GM23248 (cell line): ENCODE results near the gene AHSG. TPM values are rescaled to one million over a fixed set of nuclear protein-coding genes. Genes with fewer than 3 reads are reported as not detected.

Source experiments
- DNase-seq: peaks from one replicate; pipeline ENCODE4 v3.0.0-alpha.2; 2015
- H2AFZ ChIP-seq: fragments of 200-600 bp; sonication (generic); 2 replicates; pipeline ENCODE4 v1.6.1; 2016; ENCODE audit warnings: antibody characterized with exemption
- H3F3A ChIP-seq: fragments of 200-600 bp; sonication (generic); 2 replicates; pipeline ENCODE4 v1.6.1; 2016; ENCODE audit warnings: mild to moderate bottlenecking, antibody characterized with exemption, mixed run types; ENCODE audit not compliant: insufficient read depth
- H3K27ac ChIP-seq: fragments of 200-600 bp; sonication (generic); 2 replicates; pipeline ENCODE4 v1.5.1; 2016; ENCODE audit warnings: mild to moderate bottlenecking
- H3K27me3 ChIP-seq: fragments of 200-600 bp; sonication (generic); replicated peaks from 2 replicates; pipeline ENCODE4 v1.6.1; 2016; ENCODE audit warnings: mild to moderate bottlenecking; ENCODE audit not compliant: insufficient read depth
- H3K36me3 ChIP-seq: fragments of 200-600 bp; sonication (generic); 2 replicates; pipeline ENCODE4 v1.6.1; 2016; ENCODE audit warnings: low read depth, mild to moderate bottlenecking
- H3K4me1 ChIP-seq: fragments of 200-600 bp; sonication (generic); 2 replicates; pipeline ENCODE4 v1.6.1; 2016; ENCODE audit warnings: mild to moderate bottlenecking; ENCODE audit not compliant: insufficient read depth
- H3K4me2 ChIP-seq: fragments of 200-600 bp; sonication (generic); one replicate; pipeline ENCODE4 v1.6.1; 2016; ENCODE audit warnings: mild to moderate bottlenecking; ENCODE audit not compliant: unreplicated experiment
- H3K4me3 ChIP-seq: fragments of 200-600 bp; sonication (generic); 2 replicates; pipeline ENCODE4 v1.5.1; 2016; ENCODE audit warnings: mild to moderate bottlenecking
- H3K79me2 ChIP-seq: fragments of 200-600 bp; sonication (generic); 2 replicates; pipeline ENCODE4 v1.6.1; 2016; ENCODE audit warnings: mild to moderate bottlenecking; ENCODE audit not compliant: insufficient read depth
- H3K9ac ChIP-seq: fragments of 200-600 bp; sonication (generic); 2 replicates; pipeline ENCODE4 v1.6.1; 2016; ENCODE audit warnings: mild to moderate bottlenecking
- H3K9me2 ChIP-seq: fragments of 200-600 bp; sonication (generic); 2 replicates; pipeline ENCODE4 v1.6.1; 2016; ENCODE audit warnings: mixed run types, mild to moderate bottlenecking, moderate library complexity; ENCODE audit not compliant: insufficient read depth
- H3K9me3 ChIP-seq: fragments of 200-600 bp; sonication (generic); one replicate; pipeline ENCODE4 v1.6.1; 2017; ENCODE audit warnings: low read depth
- H4K20me1 ChIP-seq: fragments of 200-600 bp; sonication (generic); 2 replicates; pipeline ENCODE4 v1.6.0; 2016; ENCODE audit not compliant: insufficient read depth
- EZH2 ChIP-seq: fragments of 200-600 bp; sonication (generic); IDR thresholded peaks from 2 replicates; pipeline ENCODE4 v1.6.1; 2018; ENCODE audit warnings: antibody characterized with exemption, mild to moderate bottlenecking; ENCODE audit not compliant: insufficient read depth, poor library complexity, severe bottlenecking
- EZH2phosphoT487 ChIP-seq: fragments of 200-600 bp; sonication (generic); IDR thresholded peaks from 2 replicates; pipeline ENCODE4 v1.6.1; 2018; ENCODE audit warnings: antibody characterized with exemption, moderate library complexity, mild to moderate bottlenecking, low read depth; ENCODE audit not compliant: insufficient read depth
- WGBS, 2 experiments: methylation state at CpG; one replicate each; pipeline ENCODE4 v1.1.6; 2015 to 2017; ENCODE audit warnings: low lambda C conversion rate in 2 of 2, low coverage in 1 of 2; ENCODE audit errors: missing lambda C conversion rate in 2 of 2; 5-methylcytosine and 5-hydroxymethylcytosine counted together
- in situ Hi-C: fragments of 300-500 bp; cut with MboI; formaldehyde crosslinking; loops from 2 replicates; pipeline ENCODE4 v1.15.0; 2020
- polyA plus RNA-seq: library from polyadenylated mRNA; unstranded; fragments of >200 nt; fragmentation: Nextera tagmentation; extraction: Ambion mirVana; gene quantifications from 2 replicates; pipeline ENCODE4 v1.2.1, GENCODE V29; 2016
- total RNA-seq: library from RNA; depleted of rRNA; stranded (reverse); fragments of >200 nt; shearing (Covaris generic); gene quantifications from 2 replicates; pipeline ENCODE4 v1.2.3, GENCODE V29; 2014

The AHSG gene
- total and polyA plus RNA-seq, 2 experiments from 2014 or later, result not detected

DNA sequence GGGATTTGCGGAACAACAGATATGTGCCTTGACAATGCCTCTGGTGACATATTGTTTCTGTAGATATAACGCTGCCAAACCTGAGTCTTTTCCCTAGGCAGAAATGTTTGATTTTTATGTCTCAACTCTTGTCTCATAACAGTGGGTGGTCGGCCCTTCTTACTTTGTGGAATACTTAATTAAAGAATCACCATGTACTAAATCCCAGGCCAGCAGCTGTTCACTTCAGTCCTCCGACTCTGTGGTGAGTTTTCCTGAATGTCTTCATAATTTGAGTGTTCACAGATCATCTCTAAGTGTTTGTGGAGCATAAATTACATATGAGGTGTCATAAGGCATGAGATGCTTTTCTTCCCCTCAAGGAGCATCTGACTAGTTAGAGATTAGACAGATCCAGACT, 33.2 kb downstream of the AHSG start:
- H4K20me1 ChIP-seq, result no peaks in the 10 kb centered on the region
- no peak overlapping the region for H3K9ac ChIP-seq
- H3F3A ChIP-seq, result no peaks in the 10 kb centered on the region
- no peak overlapping the region for H3K4me3 ChIP-seq
- in situ Hi-C loops, result no loop called here
- DNase-seq, result no peak
- H3K4me1 ChIP-seq, result no peaks in the 10 kb centered on the region
- no peak overlapping the region for H2AFZ ChIP-seq
- H3K4me2 ChIP-seq, result no peak overlapping the region
- H3K9me2 ChIP-seq, result no peaks in the 10 kb centered on the region
- no peaks in the 10 kb centered on the region for H3K79me2 ChIP-seq
- no peak overlapping the region for H3K27ac ChIP-seq
- 43 to 48% methylated on average over 4 of the region's 4 CpGs for WGBS, 2 experiments
- H3K36me3 ChIP-seq, result no peaks in the 10 kb centered on the region
- TF ChIP-seq EZH2phosphoT487 (no peak), EZH2 (no peak)
- peaks cover 50% of the 10 kb centered on the region for H3K27me3 ChIP-seq
- H3K9me3 ChIP-seq, result no peaks in the 10 kb centered on the region

GRCh38 chr3:186646841-186647240, 34.0 kb downstream of the AHSG start:
- Histone ChIP-seq H3K4me1 (no peaks in the 10 kb centered on the region), H3K9me3 (no peaks in the 10 kb centered on the region), H2AFZ (no peak overlapping the region), H3K27me3 (peaks cover 51% of the 10 kb centered on the region), H3K27ac (no peak overlapping the region), H3K4me2 (no peak overlapping the region), H3K4me3 (no peak overlapping the region), H3F3A (no peaks in the 10 kb centered on the region), H3K79me2 (no peaks in the 10 kb centered on the region), H3K9ac (no peak overlapping the region), H3K36me3 (no peaks in the 10 kb centered on the region), H4K20me1 (no peaks in the 10 kb centered on the region), H3K9me2 (no peaks in the 10 kb centered on the region)
- no peak for DNase-seq
- TF ChIP-seq EZH2 (no peak), EZH2phosphoT487 (no peak)
- in situ Hi-C loops, result no loop called here
- WGBS, 2 experiments, result 21 to 27% methylated on average over 1 of the region's 1 CpG

- WGBS, 2 experiments, result 0% methylated on average over 1 of the region's 1 CpG
- H3K79me2 ChIP-seq, result no peaks in the 10 kb centered on the region
- no peaks in the 10 kb centered on the region for H4K20me1 ChIP-seq
- DNase-seq, result no peak
- H3K9me2 ChIP-seq, result no peaks in the 10 kb centered on the region
- TF ChIP-seq EZH2 (no peak), EZH2phosphoT487 (no peak)
- H3K9ac ChIP-seq, result no peak overlapping the region
- no peaks in the 10 kb centered on the region for H3K9me3 ChIP-seq
- H3K27ac ChIP-seq, result no peak overlapping the region
- no peaks in the 10 kb centered on the region for H3F3A ChIP-seq
- H3K27me3 ChIP-seq, result peaks cover 36% of the 10 kb centered on the region
- H3K4me3 ChIP-seq, result no peak overlapping the region
- H2AFZ ChIP-seq, result no peak overlapping the region
- H3K4me1 ChIP-seq, result no peaks in the 10 kb centered on the region
- no peak overlapping the region for H3K4me2 ChIP-seq
- in situ Hi-C loops, result no loop called here
- H3K36me3 ChIP-seq, result no peaks in the 10 kb centered on the region
These were observed 36.0 kb downstream of the AHSG start for GRCh38 chr3:186648851-186649250.

DNA sequence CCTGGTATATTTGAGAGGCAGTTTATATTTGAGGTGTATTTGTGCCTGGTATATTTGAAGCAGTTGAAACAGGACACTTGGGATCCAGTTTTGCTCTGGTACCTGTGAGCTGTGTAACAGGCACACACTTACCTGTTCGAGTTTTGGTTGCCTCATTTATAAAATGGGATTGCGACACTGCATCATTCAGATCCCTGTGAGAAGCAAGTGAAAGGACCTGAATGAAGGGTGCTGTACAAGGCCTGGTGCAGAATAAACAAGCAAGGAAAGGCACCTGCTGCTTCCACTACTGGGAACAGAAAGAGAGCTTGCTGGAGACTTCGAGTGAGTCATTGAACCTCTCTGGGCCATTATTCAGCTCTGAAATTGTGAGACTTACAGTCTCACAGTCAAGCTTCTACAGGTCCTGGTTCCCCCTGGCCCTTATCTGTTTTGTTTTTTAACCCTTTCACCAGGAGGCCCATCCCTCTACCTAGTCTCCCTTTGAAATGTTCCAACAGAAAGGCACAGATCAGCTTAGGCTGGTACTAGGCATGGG, 38.9 kb downstream of the AHSG start:
- no peak for DNase-seq
- no peak overlapping the region for H3K9ac ChIP-seq
- in situ Hi-C loops, result no loop called here
- H3K4me2 ChIP-seq, result no peak overlapping the region
- no peak overlapping the region for H3K4me3 ChIP-seq
- no peaks in the 10 kb centered on the region for H3K9me3 ChIP-seq
- H2AFZ ChIP-seq, result no peak overlapping the region
- no peak overlapping the region for H3K27ac ChIP-seq
- H3K36me3 ChIP-seq, result no peaks in the 10 kb centered on the region
- no peak for TF ChIP-seq EZH2
- TF ChIP-seq EZH2phosphoT487, result no peak
- no peaks in the 10 kb centered on the region for H3K79me2 ChIP-seq
- no peaks in the 10 kb centered on the region for H3K9me2 ChIP-seq
- no peaks in the 10 kb centered on the region for H3K4me1 ChIP-seq
- WGBS, 2 experiments, result 39 to 50% methylated on average over 3 of the region's 3 CpGs
- H3F3A ChIP-seq, result no peaks in the 10 kb centered on the region
- no peaks in the 10 kb centered on the region for H4K20me1 ChIP-seq
- peaks cover 15% of the 10 kb centered on the region; the same call in 1 of the 2 replicates for H3K27me3 ChIP-seq
